Measurements from ENCODE around the gene MOGAT3.

The MOGAT3 gene

DNA sequence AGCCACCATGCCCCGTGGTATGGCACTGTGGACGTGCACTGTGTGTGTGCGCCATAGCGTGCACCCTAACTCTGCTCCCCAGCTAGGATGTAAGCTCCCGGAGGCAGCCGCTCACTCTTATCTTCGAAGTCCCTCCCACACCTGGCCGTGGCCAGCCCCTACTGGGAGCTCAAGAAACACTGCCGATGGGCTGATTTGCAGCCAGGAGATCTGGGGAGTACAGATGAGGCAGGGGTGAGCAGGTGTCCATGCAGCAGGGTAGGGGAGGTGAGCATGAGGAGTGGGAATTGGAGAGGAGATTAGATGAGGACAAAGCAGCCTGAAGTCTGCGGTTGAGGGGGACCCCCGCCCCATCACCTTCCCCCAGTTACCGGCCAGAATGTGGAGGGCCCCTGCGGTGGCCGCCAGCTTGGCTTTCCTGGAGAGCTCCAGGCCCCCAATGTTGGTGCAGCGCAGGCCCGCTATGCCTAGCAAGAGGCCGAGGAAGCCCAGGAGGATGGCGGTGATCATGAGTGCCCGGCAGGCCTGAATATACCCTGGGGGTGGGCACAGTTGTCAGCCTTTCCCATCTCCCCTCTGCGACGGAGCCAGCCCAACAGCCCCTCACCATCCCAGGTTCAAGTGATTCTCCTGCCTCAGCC, 33.2 kb upstream of the MOGAT3 start:
- no peak for DNase-seq

DNA sequence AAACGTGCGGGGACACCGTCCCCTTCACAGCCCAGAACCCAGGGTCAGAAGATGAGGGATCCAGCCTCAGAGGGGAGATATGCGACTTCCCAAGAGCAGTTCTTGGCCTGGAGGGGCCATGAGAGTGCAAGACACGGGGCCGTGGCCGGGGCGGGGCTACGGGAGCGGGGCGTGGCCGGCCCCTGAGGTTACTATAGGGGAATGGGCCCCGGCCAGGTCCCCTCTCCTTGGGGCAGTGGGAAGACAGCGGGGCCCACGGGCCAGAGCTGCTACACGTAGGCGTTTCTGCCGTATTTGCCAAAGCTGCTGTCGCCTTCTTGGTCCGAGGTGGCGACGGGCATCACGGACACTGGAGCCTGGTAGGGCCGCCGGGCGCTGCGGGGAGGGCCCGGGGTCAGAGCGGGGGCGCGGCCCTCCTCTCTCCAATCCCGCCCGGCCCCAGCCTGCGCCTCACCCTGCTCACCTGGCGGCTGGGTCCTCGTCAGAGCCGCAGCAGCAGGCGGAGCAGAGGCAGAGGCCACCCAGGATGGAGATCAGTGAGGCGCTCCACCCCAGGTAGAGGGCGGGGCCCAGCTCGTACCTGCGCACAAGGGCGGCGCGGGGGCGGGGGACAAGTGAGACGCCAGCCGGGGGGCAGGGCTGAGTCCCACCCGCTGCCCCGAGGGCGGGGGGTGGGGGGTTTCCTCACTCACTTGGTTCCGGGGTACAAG, 31.5 kb upstream of the MOGAT3 start:
- no peak for DNase-seq

DNA sequence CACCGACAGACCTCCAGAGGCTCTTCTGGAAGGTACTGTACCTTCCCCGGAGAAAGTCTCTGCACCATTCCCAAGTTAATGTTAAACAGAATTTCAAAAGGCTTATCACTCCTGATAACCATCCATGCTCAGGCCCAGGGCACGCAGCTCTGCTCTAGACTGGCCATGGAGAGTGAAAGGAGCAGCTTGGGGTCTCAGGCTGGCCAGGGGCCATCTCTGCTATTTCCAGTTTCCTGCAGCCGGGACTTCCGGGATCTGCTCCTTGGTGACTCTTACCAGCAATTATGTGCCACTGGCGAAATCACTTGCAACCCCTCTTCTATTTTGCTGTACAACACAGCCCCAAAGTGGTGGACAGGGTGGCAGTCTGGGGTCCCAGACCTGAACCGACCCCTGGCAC, 30.8 kb upstream of the MOGAT3 start:
- no peak for DNase-seq

DNA sequence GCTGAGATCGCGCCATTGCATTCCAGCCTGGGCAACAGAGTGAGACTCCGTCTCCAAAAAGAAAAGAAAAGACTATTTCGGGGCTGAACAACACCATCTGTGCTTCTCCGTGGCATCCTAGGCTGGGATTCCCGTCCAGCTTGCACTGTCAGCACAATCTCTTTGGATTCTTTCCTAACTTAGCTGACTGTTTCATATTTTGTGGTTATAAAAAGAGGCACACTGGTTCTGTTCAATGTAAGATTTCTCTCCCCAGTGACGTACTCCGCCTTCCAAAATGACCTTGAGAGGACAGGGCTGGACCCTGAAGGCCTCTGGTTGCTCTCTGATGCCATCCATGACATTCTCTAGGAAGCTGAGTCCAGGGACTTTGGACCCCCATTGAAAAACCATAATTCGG, 25.9 kb upstream of the MOGAT3 start:
- no peak for DNase-seq

DNA sequence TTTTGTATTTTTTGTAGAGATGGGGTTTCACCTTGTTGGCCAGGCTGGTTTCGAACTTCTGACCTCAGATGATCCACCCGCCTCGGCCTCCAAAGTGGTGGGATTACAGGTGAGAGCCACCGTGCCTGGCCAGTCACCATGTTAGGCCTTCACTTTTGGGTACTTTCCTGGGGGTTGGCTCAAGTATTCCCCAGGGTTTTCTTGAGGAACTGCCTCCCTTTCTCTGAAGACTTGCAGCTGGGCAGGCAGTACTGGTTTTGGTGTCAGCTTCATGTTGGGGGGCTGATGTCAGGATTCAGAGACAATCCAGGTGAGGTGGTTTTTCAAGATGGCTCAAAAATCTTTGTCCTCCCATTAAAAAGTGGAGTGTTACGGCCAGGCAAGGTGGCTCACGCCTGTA, 24.8 kb upstream of the MOGAT3 start:
- DNase-seq, result no peak

DNA sequence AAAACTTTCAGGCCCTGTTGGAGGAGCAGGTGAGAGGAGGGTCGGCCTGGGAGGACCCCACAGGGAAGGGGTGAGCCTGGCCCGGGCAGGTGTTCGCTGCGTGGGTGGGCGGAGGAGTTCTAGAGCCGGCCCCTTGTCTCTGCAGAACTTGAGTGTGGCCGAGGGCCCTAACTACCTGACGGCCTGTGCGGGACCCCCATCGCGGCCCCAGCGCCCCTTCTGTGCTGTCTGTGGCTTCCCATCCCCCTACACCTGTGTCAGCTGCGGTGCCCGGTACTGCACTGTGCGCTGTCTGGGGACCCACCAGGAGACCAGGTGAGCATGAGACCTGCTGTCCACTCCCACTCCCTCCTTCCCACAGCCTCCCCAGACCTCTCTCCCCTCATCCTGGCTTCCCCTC, 22.7 kb upstream of the MOGAT3 start:
- no peak for DNase-seq

DNA sequence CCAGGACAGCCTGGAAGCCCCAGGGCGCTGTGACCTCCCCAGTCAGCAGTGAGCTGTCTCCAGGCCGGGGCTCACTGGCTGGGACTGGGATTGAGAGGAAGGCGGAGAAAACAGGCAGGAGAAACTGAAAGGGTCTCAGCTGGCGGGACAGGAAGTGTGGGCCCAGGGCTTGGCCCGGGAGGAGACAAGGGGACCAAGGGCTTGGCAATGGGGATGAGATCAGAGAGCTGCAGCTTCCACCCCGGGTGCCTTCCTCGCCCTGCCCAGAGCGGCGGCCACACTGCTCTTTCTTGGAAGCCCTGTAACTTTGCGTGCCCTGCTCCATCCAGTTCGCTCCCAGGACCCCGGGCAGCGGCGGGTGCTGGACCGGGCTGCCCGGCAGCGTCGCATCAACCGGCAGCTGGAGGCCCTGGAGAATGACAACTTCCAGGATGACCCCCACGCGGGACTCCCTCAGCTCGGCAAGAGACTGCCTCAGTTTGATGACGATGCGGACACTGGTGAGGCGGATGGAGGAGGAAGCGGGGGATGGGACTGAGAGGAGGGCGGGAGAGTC, 21.5 kb upstream of the MOGAT3 start:
- no peak for DNase-seq

DNA sequence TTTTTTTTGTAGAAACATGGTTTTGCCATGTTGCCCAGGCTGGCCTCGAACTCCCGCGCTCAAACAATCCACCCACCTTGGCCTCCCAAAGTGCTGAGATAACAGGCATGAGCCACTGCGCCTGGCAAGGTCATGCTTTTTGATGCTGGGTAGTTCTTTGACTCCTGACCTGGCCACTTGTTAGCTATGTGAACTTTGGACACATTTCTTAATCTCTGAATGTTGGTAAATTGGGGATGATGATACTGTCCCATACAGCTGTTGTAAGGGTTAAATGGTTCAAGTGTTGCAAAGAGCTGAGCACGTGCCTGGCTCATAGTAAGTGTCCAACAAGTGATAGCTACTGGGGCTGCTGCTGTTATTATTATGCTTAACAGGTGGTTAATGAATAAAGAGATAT, 19.5 kb upstream of the MOGAT3 start:
- no peak for DNase-seq

DNA sequence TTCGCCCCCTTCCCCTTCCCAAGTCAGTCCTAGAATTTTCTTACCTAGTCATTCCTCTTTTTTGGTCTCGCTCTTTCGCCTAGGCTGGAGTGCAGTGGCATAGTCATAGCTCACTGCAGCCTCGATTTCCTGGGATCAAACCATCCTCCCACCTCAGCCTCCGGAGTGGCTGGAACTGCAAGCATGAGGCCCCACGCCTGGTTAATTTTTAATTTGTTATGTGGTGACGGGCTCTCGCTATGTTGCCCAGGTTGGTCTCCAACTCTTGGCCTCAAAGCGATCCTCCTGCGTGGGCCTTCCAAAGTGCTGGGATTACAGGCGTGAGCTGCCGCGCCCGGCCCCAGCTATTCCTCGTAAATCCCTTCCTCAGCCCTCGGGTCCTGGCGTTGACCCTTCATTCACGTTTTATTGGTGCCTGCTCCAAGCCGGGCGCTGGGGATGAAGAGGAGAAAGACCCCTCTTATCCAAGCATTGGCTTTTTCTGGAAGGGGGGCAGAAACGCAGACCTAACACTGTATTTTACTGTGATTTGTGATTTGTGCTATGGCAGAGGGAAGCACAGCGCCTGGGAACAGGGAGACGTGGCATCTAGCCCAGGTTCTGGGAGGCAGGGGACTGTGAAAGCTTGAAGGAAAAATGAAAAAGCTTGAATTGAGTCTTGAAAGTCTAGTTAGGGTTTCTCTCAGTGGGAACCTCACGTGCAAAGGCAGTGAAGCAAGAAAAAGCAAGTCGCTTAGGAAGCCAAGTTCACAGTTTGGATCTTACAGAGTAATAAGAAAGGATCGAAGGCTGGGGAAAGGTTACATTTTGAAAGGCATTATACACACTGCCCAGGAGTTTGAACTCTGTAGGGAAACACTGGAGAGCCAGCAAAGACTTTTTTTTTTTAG, 17.6 kb upstream of the MOGAT3 start:
- no peak for DNase-seq

DNA sequence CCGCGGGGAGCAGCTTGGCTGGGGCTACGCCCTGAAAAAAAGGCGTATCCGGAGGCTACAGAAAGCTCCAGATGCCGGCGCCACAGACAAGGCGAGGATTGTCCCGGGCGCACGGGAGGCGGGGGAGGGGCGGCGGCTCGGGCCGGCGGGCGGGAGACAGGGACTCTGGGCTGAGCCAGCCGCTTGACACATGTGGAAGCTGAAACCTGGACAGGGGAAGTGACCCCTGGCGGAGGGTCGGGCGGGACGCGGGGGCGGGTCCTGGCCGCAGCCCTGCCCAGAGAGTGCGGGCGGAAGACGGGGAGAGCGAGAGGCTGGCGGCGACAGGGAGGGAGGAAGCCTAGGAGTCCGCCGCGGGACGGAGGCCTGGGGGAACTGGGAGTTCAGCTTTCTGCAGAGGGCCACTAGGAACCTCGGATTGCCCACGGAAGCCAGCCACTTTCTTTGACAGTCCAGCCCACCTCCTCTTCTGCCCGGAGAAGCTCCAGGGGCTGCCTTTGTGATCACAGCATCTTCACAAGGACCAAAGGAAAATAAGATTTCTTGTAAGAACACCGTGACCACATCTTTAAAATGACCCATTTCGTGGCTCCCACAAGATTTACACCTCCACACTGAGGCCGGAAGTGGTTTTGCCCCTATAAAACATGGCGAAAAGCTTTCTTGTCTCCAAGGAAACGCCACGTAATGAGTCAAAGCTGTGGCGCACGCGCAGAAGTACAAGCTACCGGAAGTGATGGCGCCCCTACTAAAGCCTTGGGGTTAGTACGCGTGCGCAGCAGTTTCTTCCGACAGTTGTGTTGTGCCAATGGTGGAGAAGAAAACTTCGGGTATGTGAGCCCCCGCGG, 16.8 kb upstream of the MOGAT3 start, which contains the start of the genes PLOD3 and ZNHIT1:
PLOD3 (minus strand) TSS at position 194 of the 848 bp plus-strand sequence. CDS start 307 bp downstream, outside the sequence.
ZNHIT1 (plus strand) TSS at position 778 of the 848 bp plus-strand sequence; CDS start at position 809, 31 bp downstream.
- DNase-seq, result peak; percentile 96

DNA sequence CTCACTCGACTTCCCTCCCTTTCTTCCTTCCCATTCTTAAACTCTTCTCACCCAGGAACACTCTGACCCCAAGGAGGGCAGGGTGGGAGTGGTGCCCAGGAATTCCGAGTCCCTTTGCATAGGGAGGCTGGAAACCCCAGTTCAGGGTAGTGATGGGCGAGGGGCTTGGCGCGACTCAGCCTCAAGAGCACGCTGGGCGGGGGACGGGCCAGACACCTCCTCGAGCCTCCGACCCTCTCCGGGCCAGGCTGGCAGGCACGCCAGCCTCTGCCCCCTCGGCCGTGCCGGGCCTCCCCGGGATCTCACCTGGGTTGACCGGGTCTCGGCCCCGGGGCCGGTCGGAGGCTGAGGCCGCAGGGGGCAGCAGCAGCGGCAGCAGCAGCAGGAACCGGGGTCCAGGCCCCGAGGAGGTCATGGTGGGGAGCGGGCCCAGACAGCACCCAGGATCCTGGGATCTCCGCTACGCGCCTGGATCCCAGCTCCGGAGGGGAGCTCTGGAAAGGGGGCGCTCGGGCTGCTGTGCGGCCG, 16.1 kb upstream of the MOGAT3 start:
- DNase-seq, result no peak

DNA sequence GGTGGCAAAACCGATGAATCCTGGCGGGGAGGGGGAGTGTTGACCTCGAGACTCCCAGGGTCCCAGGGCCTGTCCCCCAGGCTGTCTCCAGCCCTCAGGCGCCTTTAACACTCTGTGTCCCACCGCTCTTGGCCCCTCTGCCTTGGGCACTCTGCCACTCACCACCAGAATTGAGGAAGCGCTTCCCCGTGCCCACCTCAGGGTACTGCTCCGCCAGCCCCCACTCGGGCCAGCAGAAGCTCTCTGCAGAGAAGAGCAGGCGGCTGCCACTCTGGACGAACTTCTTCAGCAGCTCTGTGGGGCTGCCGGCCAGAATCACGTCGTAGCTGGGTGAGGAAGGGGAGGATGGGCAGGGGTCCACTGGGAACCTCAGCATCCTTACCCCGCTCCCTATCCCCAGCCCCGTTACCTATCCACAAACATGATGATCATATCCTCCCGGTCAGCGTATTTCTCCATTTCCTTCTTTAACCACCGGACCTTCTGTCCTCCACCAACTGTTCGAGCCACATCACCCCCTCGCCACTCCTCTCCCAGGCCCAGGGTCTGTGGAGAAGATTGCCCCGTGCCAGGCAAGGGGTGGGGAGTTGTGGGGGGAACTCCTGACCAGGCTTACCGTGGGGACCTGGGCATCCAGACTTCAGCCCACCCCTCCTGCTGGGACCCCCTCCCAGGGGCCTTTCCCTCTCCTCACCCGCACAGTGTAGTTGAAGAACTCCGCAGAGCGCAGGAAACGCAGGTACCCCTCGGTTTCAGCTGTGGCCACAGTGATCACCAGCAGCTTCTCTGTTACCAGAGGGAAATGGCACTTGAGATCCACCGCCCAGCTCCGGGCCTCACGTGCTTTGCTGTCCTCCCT, 15.4 kb upstream of the MOGAT3 start:
- no peak for DNase-seq

DNA sequence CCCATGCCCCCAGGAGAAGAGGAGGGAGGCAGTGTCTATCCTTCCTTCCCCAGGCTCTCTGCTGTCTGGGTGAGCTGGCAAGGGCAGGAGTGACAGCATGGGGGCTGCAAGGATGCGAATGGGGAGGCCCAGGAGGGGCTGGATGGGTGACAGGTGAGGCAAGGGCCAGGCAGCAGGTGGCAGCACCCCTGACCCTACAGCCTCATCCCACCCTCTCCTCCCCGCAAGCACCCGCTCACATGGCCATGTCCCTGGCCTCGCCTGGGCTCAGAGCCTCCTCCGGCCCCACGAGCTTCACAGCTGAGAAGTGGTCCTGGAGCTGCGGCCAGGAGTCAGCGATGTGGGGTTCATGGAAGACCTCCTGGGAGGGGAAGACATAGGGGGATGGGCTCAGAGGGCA, 11.2 kb upstream of the MOGAT3 start:
- no peak for DNase-seq

DNA sequence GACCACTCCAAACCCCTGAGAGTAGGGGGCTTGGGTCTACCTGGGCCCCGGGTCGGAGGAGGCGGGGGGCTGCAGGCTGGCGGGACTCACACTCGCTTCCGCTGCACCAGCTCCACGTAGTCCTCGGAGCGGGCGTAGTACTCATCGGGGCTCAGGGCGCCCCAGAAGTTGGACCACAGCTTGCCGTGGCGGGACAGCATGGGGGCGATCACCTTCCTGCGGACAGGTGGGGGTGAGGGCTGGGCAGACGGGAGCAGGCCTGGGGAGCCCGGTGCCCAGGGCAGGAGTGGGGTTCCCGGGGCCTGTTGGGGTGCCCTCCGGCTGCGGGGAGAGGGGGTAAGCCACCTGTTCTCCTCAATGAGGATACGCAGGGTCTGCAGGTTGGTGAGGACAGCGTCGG, 10.7 kb upstream of the MOGAT3 start:
- no peak for DNase-seq

DNA sequence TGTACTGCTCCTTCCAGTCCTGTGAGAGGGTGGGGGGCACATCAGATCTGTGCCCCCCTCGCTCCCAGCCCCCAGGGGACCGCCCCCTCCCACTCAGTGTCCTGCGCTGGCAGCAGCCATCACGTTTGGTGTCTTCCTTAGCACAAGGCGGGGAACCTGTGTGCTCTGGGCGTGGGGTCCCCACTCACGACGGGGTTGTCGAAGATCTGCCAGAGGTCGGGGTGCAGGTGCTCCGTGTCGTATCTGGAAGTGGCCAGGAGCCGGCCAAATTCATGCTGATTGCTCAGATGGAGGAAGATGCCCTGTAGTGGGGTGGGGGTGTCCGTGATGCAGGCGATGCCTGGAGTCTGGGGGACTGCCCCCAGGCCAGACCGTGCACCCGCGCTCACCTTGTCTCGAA, 9.3 kb upstream of the MOGAT3 start:
- no peak for DNase-seq

DNA sequence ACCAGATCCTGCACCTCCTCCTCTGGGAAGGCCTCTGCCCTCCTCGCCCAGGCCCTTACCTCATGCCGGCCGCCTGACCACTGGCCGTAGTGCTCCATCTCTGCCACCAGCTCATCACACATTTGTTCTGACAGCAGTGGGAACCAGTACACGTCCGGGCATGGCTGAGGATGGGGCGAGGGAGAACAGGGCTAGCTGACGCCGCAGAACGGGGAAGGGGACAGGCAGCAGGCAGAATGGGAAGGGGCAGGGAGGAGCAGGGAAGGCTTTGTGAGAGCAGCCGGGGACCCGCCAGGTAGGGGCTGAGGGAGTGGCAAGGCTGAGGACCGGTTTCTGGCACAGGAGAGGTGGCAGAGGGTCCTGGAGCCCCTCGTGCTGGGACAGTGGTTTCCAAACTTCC, 8.0 kb upstream of the MOGAT3 start:
- DNase-seq, result no peak

DNA sequence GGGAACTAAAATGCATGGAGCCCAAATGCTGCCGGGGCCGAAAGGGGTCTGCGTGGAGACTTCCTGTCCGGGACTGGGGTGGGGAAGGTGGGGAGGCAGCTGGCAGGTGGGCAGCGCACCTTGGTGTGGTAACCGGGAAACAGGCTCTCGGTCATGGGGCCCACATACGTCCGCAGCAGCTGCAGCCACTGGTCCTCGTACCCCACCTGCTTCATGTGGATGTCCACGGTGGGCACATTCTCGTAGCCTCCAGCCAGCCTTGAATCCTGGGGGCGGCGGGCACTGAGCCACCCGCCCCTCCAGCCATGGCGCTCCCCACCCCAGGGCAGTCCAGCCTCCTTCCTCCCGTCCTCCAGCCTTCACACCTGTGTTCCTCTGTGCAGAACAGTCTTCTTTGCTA, 6.6 kb upstream of the MOGAT3 start:
- DNase-seq, result no peak

DNA sequence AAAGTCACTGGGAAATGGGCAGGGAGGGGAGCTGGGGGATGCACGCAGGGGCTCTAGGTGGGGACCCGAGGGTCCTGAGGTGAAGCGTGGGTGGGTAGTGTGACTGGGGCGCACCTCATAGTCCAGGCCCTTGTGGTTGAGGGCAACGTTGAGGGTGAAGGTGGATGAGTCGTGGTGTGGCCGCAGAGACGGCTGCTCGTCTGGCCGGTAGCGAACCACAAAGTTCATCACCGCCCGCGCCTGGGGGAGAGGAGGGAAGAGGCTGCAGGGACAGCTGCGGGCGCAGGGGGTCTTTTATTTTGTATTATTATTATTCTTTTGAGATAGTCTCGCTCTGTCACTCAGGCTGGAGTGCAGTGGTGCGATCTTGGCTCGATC, 5.8 kb upstream of the MOGAT3 start:
- DNase-seq, result no peak

DNA sequence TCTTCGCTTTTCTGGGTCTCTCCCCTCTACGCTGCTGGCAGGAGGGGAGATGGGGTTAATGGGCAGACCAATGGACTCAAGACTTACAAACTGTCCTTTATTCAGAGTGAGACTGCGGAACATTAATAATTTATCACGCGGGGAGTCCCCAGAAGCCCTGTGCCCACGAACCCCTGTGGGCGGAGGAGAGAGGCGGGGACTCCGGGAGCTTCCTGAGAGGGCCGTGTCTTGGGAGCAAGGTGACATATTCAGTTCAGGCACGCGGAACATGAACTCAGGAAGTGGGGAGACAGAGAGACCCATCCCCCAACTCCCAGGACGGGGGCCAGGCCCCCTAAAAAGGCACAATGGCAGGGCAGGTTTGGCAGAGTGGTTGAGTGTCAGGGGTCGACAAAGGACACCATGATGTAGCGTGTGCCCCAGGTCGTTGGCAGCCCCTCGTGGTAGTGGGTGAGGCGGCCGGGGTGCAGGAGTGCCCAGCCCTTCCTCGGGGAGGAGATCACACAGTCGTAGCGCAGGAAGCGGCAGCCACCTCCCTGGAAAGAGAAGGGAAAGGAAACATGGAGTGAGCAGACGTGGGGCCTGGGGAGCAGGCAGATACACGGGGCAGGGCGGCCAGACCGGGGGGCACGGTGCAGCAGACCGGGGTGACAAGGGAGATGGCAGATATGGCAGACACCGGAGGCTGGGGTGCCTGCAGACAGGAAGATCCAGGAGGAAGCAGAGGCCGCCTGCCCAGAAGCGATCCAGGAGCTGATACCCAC, 5.2 kb upstream of the MOGAT3 start:
- DNase-seq, result no peak
